Measurements from ENCODE around the gene ALK. TPM values are rescaled to one million over a fixed set of nuclear protein-coding genes. Genes with fewer than 3 reads are reported as not detected.

The ALK gene
- total RNA-seq, 4 donors from 2014 or later, result 0.06 to 4.1 TPM; not detected in 2

- DNase-seq, result no peak
- Histone ChIP-seq H3K4me3 (no peak overlapping the region), H3K4me1 (no peaks in the 10 kb centered on the region), H3K27me3 (no peaks in the 10 kb centered on the region), H3K27ac (no peak overlapping the region), H3K9me3 (no peaks in the 10 kb centered on the region), H3K36me3 (no peaks in the 10 kb centered on the region)
- no peak for TF ChIP-seq POLR2A (IDR thresholded peaks at IDR 0.05)
- no peak for TF ChIP-seq CTCF (IDR thresholded peaks at IDR 0.05)
- intact Hi-C loops (cut with DNase I; ENCODE audit: low total_unique reads), result no loop called here
Measured at GRCh38 chr2:29766191-29766590, 155.2 kb downstream of the ALK start.

- DNase-seq, result no peak
- no peak overlapping the region for H3K27ac ChIP-seq
- H3K4me1 ChIP-seq, result peaks cover 0 to 4% of the 10 kb centered on the region in 2 donors
Measured at GRCh38 chr2:29765721-29766120, 155.7 kb downstream of the ALK start.

GRCh38 chr2:29763371-29763770, 158.0 kb downstream of the ALK start:
- DNase-seq, result no peak
- Histone ChIP-seq H3K27me3 (no peaks in the 10 kb centered on the region), H3K27ac (no peak overlapping the region), H3K4me1 (peaks cover 0 to 4% of the 10 kb centered on the region in 2 donors), H3K4me3 (no peak overlapping the region), H3K36me3 (no peaks in the 10 kb centered on the region), H3K9me3 (no peaks in the 10 kb centered on the region)
- no peak for TF ChIP-seq CTCF (IDR thresholded peaks at IDR 0.05)
- no peak for TF ChIP-seq POLR2A (IDR thresholded peaks at IDR 0.05)
- intact Hi-C loops (cut with DNase I; ENCODE audit: low total_unique reads), result no loop called here

More at GRCh38 chr2:29765721-29766120, 155.7 kb downstream of the ALK start:
- TF ChIP-seq POLR2A (IDR thresholded peaks at IDR 0.05), result no peak
- no peak for TF ChIP-seq CTCF (IDR thresholded peaks at IDR 0.05)
- Histone ChIP-seq H3K9me3 (no peaks in the 10 kb centered on the region), H3K27me3 (no peaks in the 10 kb centered on the region), H3K36me3 (no peaks in the 10 kb centered on the region), H3K4me3 (no peak overlapping the region)
- intact Hi-C loops (cut with DNase I; ENCODE audit: low total_unique reads), result no loop called here

DNA sequence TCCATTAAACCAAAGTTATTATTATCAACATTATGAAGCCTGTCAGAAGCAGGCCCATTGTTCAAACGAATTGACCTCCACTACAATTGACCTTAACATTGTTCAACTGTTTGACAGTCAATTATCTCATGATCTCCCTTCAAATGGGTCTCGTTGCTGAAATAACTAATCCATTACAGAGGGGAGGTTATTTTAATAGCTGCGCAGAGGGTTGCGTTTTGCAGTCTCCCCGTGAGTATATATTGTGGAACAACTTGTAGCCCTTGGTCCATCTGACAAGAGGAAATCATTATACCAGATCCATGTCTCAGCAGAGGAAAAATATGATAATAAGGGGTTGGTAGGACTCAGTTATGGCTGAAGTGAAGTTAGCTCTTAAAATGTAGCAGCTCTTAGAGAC, 159.1 kb downstream of the ALK start:
- intact Hi-C loops (cut with DNase I; ENCODE audit: low total_unique reads), result no loop called here
- no peaks in the 10 kb centered on the region for H3K36me3 ChIP-seq

GRCh38 chr2:29761278-29761677, 160.1 kb downstream of the ALK start:
- TF ChIP-seq CTCF (IDR thresholded peaks at IDR 0.05) (no peak), POLR2A (IDR thresholded peaks at IDR 0.05) (no peak)
- peaks cover 0 to 4% of the 10 kb centered on the region in 2 donors for H3K4me1 ChIP-seq
- H3K4me3 ChIP-seq, result no peak overlapping the region
- DNase-seq, result peak; percentile 17 to 26
- intact Hi-C loops (cut with DNase I; ENCODE audit: low total_unique reads), result no loop called here
- no peaks in the 10 kb centered on the region for H3K9me3 ChIP-seq
- H3K27me3 ChIP-seq, result no peaks in the 10 kb centered on the region
- no peaks in the 10 kb centered on the region for H3K36me3 ChIP-seq
- no peak overlapping the region for H3K27ac ChIP-seq

More for the DNA sequence above, 159.1 kb downstream of the ALK start:
- DNase-seq, result no peak
- Histone ChIP-seq H3K4me3 (no peak overlapping the region), H3K27me3 (no peaks in the 10 kb centered on the region), H3K4me1 (peaks cover 0 to 4% of the 10 kb centered on the region in 2 donors), H3K27ac (no peak overlapping the region), H3K9me3 (no peaks in the 10 kb centered on the region)
- TF ChIP-seq POLR2A (IDR thresholded peaks at IDR 0.05), result no peak
- TF ChIP-seq CTCF (IDR thresholded peaks at IDR 0.05), result no peak
